KOPT-K1 (cell line): ENCODE measurements around the gene C14orf132.

Experiments used
- H3K27ac ChIP-seq: fragments of 200-600 bp; sonication (generic); 2 replicates; pipeline ENCODE4 v1.5.1; 2016; ENCODE audit warnings: antibody characterized with exemption, mild to moderate bottlenecking, low read depth, low read length; ENCODE audit not compliant: poor library complexity, severe bottlenecking
- H3K36me3 ChIP-seq: fragments of 200-600 bp; sonication (generic); 2 replicates; pipeline ENCODE4 v1.5.1; 2017; ENCODE audit warnings: antibody characterized with exemption, mild to moderate bottlenecking, low read length, moderate library complexity; ENCODE audit not compliant: insufficient read depth
- H3K9me3 ChIP-seq: fragments of 200-600 bp; sonication (generic); 2 replicates; pipeline ENCODE4 v1.5.1; 2017; ENCODE audit warnings: antibody characterized with exemption, low read length, mild to moderate bottlenecking; ENCODE audit not compliant: insufficient read depth, poor library complexity, severe bottlenecking

The C14orf132 gene

DNA sequence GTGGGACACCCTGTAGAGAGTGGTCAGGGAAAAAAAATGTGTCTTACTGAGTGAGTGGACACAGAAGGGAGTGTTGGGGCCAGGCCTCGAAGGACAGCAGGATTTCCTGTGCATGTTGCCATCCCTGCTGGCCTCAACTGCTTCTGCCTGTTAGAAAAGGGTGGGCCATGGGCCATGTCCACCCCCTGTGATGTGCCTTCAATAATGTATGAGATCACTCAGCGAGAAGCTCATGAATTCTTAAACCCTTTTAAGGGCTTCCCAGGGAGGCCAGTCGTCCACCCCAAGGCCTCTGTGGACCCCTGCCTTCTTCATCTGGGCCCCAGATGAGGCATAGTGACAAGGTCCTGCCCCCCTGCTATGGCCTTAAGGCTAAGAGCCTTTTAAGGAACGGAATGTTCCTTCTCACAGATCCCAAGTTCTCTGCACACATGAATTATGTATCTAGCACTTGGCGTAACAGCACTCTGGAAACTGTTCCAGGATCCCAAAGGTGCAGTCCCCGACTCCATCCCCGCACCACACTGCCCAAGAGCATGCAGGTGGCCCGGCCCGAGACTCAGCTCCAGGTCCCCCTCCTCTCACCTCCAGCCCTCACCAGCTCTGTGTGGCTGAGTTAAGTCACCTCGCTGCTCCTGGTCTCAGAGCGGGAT lies 8.9 kb upstream of the C14orf132 start:
- no peaks in the 10 kb centered on the region for H3K36me3 ChIP-seq

DNA sequence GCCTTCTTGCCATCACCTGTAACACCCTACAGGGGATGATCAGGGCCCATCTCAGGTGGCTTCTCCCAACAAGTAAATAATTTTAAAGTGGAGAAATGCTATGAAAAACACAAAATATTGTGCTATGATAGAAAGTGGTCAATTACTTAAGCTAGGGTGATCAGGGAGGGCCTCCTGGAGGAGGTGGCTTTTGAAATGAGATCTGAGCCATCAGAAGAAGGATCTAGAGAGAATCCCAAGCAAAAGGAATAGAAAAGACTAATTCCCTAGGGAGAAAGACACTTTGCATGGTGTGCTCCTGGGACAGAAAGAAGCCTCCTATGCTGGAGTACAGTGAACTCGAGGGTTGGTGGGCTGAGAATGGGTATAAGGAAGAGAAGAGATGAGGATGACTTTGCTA lies 7.5 kb upstream of the C14orf132 start:
- no peaks in the 10 kb centered on the region for H3K9me3 ChIP-seq
- no peaks in the 10 kb centered on the region for H3K36me3 ChIP-seq
- no peak overlapping the region for H3K27ac ChIP-seq

More for the DNA sequence above, 8.9 kb upstream of the C14orf132 start:
- Histone ChIP-seq H3K27ac (no peak overlapping the region), H3K9me3 (no peaks in the 10 kb centered on the region)

DNA sequence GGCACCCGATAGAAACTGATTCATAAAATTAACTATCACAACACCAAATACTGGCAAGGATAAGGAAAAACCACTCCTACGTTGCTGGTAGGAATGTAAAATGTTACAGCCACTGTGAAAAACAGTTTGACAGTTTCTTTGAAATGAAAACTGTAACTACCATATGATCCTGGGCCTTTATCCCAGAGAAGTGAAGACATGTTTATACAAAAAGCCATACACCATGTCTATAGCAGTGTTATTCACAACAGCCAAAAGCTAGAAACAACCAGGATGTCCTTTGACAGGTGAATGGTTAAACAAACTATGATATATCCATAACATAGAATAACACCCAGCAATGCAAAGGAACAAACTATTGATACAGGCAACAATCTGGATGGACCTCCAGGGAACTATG lies 3.7 kb upstream of the C14orf132 start:
- no peaks in the 10 kb centered on the region for H3K36me3 ChIP-seq
- H3K27ac ChIP-seq = no peak overlapping the region
- H3K9me3 ChIP-seq = no peaks in the 10 kb centered on the region

DNA sequence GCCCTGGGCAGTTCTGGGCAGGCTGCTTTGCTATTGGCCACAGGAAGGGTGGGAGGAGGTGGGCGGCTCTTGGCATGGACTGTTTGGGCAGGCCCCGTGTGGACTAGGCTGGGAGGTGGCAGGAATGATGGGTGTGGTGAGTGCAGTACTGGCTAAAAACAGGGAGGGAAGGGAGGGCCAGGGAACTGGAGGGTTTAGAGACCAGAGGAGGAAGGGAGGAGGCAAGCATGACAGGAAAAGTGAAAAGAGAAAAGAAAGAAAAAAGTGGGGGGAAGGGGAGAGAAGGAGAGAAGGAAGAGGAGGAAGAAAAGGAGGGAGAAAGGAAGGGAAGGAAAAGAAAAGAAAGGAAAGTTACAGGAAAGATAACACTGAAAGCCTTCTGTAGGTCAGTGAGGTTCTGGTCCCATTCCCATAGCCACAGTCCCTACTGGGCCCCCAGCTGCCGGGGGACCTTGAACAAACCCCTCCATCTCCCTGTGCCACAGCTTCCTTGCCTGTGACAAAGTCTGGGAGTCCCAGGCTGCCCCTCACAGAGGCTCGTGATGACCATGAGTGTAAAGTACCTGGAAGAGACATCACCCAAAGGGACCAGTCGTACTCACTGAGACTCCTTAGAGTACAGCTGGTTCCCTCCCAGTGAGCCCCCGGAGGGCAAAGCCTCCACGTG lies 1.1 kb upstream of the C14orf132 start:
- H3K36me3 ChIP-seq = no peaks in the 10 kb centered on the region
- H3K9me3 ChIP-seq = no peaks in the 10 kb centered on the region
- no peak overlapping the region for H3K27ac ChIP-seq

DNA sequence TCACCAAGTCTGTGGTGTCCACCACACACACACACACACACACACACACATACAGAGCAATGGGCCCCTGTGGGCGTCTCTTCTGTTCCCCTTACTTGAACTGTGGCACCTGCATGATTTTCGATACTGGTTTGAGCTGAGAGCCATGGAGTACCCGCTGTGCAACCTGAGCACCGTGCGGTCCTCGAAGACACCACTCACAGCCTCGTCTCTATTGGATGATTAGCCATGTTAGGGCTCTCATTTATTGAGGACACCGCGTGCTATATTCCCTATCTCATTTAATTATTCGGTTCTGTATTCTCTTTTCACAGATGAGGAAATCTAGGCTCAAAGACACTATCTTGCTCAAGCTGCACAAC lies 623 bp upstream of the C14orf132 start:
- Histone ChIP-seq H3K27ac (no peak overlapping the region), H3K36me3 (no peaks in the 10 kb centered on the region), H3K9me3 (no peaks in the 10 kb centered on the region)

DNA sequence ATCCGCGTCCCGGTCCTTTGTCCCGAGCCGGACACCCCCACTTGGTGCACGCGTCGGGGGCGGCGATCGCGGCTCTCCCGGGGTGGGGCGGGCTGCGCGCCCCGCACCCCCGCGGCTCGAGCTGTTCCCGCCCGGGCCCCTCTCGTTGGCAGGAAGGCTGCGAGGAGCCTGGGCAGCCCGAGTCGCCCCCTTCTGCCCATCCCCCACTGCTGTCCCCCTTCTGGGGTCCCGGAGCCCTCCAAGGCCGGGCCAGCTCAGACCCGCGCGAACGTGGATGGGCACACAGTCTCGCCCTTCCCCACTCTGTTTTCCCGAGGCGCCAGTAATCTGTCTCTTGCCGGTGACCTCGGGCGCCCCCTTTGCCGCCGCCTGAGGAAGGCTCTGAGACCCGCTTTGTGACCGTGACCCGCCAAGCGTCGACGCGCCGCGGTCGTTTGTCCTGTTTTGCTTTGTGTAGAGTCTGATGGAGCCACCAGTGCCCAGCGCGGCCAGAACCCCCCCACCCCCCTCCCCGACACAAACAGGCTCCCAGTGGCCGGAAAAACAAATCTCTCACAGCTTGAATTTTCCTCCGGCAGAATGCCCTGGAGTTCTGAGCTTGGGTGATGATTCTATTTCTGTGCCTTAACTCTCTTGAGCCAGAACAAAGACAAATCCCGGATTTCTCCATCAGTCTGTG lies 610 bp downstream of the C14orf132 start:
- H3K27ac ChIP-seq = no peak overlapping the region
- H3K36me3 ChIP-seq = no peaks in the 10 kb centered on the region
- H3K9me3 ChIP-seq = no peaks in the 10 kb centered on the region

DNA sequence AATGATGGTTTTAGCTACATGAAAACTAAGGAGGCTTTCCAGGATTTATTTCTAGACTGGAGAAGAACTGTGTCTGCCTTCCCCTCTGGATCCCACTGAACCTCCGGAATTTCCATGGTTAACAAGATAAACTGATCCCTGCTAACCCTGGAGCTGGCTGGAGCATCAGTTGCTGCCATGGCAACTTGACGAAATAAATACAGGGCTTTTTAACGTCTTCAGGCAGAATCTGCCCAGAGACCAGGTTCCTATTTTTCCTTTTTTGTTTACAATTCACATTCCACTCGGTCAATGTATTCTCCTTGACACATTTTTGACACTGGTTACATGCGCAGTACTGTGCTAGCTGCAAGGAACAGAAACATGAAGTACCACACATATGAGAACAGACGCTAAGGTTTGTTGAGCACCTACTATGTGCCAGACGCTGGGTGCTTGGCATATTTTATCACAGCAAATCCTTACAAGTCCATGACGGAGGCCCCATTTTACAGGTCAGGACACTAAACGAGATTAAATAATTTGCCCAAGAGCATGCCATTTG lies 1.7 kb downstream of the C14orf132 start:
- Histone ChIP-seq H3K27ac (no peak overlapping the region), H3K9me3 (no peaks in the 10 kb centered on the region), H3K36me3 (no peaks in the 10 kb centered on the region)

DNA sequence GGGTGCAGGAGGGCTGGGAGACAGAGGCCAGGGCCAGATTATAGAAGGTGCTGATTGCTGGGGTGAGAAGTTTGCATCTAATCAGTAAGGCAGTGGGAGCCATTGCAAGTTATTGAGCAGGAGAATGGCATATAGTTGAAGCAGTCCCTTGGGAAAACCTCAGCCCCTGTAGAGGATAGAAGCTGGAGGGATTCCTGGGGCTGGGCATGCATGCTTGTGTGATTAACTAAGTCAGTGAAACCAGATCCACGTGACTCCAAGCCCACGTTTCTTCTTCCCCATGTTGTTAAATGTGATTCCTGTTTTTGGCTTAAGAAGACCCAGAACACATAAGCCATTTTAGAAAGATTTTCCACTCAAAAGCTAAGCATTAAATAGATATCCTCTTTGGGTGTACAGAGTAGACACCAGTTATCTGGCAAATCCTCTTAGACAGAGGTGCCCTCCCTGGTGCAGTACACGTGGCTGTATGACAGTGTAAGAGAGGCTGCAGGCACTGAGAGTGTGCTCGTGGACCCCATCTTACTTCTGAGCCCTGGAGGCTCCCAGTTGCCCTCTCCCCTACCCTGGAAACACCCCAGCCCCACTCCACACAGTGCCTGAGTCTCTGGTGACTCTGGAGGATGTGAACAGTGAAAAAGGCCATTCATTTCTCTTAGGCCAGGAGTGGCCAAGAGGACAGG lies 3.2 kb downstream of the C14orf132 start:
- Histone ChIP-seq H3K36me3 (no peaks in the 10 kb centered on the region), H3K27ac (no peak overlapping the region), H3K9me3 (no peaks in the 10 kb centered on the region)

DNA sequence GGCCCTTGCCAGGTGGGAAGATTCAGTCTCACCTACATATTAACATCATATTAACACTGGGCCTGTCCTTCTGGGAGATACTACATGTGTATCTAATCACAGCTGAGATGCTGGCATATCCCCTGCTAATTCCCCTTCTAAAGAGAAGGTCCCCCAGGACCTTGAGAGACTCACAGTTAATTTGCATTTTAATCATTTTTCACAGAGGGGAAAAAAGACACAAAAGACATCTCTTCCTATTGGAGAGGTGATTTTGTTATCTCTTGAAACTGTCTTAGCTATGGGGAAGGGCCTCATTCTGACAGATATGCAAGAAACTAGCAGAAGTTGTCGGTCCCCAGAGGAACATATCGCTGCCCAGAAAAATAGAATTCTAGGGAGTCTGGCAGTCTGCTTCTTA lies 7.5 kb downstream of the C14orf132 start:
- Histone ChIP-seq H3K9me3 (no peaks in the 10 kb centered on the region), H3K27ac (no peak overlapping the region), H3K36me3 (no peaks in the 10 kb centered on the region)

DNA sequence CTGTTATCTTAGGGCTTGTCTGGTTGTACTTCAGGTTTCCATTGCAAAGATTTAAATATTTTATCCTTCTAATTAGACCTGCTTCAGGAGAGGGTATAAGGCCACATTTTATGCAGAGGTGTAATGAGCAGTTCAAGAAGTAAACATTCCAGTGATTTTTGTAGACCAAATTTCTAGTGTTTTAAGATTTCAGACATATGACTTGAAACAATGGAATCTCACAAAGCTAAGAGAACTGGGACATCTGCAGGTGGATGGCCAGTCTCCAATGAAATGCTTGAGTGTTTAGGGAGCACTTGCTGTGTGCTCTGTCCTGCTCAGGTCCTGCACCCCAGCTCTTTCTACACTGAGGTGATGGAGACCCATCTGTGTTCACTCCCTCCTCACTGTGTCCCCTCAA lies 7.9 kb downstream of the C14orf132 start:
- H3K36me3 ChIP-seq = no peaks in the 10 kb centered on the region
- no peak overlapping the region for H3K27ac ChIP-seq
- H3K9me3 ChIP-seq = no peaks in the 10 kb centered on the region

DNA sequence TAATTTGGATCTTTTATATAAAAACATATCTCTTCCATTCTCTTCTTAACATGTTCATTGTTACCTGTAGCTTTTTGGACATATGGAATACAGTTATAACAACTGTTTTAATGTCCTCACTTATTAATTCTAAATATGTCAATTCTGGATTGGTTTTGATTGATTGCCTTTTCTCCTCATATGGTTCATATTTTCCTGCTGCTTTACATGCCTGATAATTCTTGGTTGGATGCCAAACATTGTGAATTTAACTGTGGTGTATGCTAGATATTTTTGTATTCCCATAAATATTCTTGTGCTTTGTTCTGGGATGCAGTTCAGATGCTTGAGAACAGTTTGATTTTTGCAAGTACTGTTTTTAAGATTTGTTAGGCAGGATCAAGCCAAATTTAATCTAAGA lies 10.8 kb downstream of the C14orf132 start:
- no peak overlapping the region for H3K27ac ChIP-seq
- no peaks in the 10 kb centered on the region for H3K9me3 ChIP-seq
- H3K36me3 ChIP-seq = no peaks in the 10 kb centered on the region

DNA sequence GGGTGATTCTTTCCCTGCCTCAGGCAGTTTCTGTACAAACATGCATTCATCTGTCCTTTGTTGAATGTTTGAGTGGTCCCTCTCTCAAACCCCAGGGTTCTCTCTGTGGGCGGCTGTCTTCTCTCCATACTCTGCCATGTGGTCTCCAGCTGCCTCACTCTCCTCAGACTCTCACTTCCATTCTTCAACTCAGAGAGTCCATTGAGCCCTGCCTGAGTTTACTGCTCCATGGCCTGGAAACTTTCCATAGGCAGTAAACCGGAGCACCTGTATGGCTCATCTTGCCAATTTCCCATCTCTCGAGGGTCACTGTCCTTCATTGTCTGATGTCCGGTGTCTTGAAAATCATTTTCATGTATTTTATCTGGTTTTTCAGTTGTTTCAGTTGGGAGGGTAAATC lies 11.3 kb downstream of the C14orf132 start:
- Histone ChIP-seq H3K9me3 (no peaks in the 10 kb centered on the region), H3K27ac (no peak overlapping the region), H3K36me3 (no peaks in the 10 kb centered on the region)

DNA sequence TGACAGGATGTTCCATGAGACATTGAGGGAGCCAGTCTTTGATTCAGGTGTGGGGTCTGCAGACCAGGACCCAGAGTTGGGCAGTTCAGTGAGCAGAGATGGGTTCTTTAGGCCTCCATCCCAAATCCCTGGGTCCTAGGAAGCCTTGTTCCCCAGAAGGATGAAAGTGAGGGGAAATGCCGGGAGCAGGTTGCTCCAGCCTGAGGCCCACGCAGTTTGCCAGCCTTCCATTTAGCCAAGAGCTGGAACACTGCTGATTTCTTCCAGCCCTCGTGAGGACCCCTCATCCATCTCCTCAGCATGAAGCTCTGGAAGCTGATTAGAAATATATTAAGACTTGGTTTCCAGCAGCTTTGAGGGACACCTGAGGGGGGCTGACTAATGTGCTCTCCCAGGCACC lies 12.1 kb downstream of the C14orf132 start:
- Histone ChIP-seq H3K9me3 (no peaks in the 10 kb centered on the region), H3K27ac (no peak overlapping the region), H3K36me3 (no peaks in the 10 kb centered on the region)

DNA sequence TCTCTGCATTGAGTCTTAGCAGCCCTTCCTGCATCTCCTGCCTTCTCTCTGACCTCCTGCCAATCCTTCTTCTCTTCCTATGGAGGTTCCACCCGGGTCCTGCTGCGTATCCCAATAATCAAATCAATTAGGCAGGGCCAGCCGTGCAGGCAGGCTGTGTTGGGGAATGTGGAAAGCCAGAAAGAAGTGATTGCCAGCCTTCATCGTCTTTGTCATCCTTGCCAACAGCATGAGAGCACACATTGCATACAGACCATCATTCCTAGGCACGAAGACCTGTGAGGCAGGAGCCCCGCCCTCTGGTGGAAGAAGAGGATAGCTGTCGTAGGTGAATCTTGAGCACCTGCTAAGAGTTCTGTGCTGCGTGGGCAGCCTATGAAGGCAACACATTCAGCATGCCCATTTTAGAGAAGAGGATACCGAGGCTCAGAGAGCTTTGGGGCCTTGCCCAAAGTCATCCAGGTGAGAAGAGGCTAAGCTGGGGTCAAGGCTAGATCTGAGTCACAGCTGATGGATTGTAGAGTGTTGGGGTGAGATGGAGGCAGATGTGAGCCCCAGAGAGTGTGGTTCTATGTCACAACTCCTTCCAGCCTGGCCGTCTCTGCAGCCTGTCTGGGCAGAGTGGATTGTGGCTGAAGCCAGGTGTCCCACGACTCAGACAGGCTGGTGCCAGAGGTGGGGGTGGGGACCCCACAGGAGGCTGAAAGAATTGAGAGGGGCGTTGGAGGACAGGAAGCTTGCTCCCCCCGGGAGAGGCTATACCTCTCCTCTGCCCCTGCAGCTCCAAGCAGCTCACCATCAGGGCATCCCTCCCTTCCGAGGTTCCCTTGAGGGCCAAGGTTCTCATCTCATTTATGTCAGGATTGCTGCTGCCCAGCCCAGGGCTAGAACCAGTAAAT lies 12.7 kb downstream of the C14orf132 start:
- Histone ChIP-seq H3K27ac (no peak overlapping the region), H3K36me3 (no peaks in the 10 kb centered on the region), H3K9me3 (no peaks in the 10 kb centered on the region)
